Stimulated activated naive CD4-positive, alpha-beta T cell (primary cell): ENCODE measurements around the gene ESYT2.
A peak's percentile ranks its signal among the peaks of the same experiment; 100 is the strongest.

Experiments used
- DNase-seq, 6 experiments: peaks; one replicate each; lab custom pipeline; 2025; lab: John Stamatoyannopoulos, UW

The ESYT2 gene

DNA sequence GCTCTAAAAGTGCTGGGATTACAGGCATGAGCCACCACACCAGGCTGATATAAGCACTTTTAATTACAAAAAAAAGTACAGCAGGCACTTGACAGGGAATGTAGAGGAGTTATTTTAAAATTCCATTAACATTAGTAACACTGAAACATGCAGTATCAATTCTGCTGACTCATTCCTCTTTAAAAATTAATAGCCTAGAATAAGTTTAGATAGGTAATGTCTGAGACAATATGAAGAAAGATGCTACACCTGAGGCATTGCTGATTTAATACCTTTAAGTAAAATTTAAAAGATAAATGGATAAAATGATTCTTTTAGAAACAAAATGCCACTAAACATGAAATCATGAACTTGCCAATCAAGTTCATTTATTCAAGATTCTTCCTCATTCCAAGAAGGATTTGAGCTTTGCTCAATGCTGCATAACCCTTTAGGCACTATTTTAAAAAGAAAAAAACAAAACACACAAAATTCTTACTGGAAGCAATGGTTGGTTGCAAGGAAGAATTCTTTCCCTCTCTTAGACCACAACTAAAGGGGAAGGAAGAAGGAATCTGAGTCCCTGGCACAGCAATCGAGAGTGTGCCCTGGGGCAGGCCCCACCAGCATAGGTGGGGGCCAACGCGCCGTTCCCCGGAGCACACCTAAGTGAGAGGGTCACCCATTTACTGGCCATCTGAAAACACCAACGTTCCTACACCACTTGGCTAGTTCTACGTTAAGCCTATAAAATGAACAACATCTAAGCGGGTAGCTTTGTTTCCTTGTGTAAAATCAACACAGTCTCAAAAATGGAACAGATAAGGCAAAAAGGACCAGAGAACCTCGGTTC lies 26.6 kb downstream of the ESYT2 start:
- peak in 1 of 6 experiments; percentile 15 for DNase-seq

DNA sequence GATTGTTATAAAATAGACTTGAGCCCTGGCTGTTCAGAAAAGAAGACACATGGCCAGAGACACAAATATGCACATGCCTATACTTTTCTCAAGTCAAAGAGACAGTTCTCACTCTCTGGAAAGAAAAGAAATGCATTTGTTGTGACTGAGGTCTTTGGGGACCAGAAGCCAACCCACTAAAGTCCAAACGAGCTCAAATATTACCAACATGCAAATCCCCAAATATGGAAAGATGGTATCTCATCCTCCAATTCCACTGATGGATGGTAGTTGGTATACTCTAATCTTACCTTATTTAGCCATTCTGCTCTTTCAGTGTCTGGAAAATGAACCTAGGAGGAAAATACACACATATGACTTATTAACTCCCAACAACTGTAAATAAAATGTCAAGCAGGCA lies 30.6 kb downstream of the ESYT2 start:
- no peak for DNase-seq

DNA sequence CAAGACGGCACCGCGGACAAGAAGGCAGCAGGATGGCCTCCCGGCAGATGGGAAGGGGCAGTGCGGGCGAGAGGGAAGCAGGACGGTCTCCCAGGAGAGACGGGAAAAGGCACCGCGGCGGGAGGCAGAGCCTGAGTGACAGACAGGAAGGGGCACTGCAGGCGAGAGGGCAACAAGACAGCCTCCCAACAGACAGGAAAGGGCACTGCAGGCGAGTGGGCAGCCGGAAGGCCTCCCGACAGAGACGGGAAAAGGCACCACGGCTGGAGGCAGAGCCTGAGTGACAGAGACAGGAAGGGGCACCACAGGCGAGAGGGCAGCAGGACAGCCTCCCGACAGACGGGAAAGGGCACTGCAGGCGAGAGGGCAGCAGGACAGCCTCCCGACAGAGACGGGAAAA lies 32.6 kb downstream of the ESYT2 start:
- DNase-seq = no peak

DNA sequence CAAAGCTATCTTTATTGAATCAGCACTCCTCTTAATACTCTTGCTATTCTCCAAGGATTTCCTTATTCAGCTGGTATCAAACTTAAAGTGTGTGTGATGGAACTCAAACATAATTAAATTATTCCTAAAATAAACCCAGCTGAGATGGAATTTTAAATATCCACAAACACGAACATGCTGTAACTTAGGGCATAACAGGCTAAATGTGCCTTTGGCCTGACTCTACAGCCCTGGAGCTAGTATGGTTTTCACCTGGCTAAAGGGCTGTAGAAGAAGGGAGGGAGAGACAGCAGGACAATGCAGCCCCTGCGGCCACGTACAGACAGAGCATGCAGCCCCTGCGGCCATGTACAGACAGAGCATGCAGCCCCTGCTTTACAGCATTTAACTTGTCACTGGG lies 34.0 kb downstream of the ESYT2 start:
- DNase-seq = no peak

DNA sequence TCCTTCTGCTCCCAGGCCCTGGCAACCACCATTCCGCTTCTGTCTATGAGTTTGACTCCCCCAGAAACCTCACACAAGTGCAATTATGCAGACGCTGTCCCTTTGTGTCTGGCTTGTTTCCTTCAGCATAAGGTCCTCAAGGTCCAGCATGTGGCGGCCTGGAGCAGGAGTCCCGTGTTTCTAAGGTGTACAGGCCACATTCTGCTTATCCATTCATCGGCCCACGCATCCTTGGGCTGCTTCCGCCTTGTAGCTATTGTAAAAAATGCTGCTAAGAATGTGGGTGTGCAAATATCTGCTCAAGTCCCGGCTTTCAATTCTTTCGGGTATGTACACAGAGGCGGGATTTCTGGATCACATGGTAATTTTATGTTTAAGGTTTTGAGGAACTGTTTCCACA lies 38.2 kb downstream of the ESYT2 start:
- no peak for DNase-seq

DNA sequence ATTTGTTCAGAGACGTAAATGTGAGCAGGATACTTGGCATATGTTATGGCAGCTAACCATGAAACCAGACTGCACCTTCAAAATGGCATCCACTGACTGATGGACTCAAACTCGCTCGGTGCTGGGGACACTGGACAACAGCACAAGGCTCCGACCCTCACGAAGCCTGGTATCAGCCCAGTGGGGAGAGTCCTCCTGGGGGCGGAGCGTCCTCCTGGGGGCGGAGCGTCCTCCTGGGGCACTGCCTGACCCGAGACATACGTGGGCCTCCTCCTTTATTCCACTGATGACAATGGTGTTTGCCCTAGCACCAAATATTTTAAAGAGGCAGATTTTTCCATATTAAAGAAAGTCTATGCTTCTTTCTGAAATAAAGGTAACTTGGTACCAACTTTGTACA lies 39.5 kb downstream of the ESYT2 start:
- no peak for DNase-seq

DNA sequence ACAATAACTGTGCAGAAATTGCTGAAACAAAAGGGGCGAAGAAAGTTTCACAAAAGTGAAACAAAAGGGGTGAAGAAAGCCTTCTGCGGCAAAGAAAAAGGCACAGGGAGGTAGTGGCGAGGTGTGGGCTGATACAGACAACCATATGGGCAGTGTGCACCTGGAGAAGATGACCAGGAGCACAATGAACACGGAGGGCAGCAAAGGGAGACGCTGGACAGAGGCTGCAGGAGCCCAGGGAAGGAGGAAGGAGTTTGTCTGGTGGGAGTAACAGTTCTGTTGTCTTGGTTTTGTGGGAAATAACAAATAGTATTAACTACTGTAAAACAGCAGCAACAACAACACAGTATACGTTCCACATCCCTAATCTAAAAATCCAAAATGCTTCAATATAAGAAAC lies 42.4 kb downstream of the ESYT2 start:
- DNase-seq = no peak

DNA sequence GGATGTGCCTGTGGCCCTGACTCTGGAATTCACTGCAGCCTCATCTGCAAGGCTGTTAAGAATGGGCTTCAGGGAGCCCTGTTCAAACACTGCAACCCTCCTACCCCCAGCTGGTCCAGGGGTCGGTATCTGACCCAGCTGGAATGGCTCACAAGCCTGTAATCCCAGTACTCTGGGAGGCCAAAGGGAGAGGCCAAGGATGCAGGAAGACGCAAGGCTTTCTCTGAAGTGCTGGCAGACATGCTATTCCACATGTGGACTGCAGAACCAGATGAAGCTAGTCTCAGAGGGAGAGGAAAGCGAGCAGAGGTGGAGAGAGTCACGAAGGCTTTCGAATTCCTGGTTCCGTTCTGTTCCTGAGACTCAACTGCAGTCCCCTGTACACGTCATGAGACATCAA lies 45.0 kb downstream of the ESYT2 start:
- DNase-seq = no peak

DNA sequence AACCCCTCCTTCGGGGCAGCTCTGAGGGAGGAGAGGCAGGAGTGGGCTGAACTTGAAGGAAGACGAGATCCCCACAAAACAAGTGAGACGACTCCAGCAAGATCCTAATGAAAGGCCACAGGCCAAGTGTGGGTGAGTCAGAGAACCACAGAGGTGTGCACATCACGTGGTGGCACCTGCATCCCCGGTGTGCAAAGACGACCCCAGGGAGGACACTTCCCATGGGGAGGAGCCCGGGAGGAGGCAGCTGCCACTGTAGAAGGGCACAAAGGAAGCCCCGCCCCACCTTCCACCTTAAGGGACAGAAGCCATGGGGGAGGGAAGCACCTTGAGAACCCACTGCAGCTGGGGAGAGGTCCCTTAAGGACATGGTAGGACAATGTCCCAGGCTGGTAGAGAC lies 45.7 kb downstream of the ESYT2 start:
- no peak for DNase-seq

DNA sequence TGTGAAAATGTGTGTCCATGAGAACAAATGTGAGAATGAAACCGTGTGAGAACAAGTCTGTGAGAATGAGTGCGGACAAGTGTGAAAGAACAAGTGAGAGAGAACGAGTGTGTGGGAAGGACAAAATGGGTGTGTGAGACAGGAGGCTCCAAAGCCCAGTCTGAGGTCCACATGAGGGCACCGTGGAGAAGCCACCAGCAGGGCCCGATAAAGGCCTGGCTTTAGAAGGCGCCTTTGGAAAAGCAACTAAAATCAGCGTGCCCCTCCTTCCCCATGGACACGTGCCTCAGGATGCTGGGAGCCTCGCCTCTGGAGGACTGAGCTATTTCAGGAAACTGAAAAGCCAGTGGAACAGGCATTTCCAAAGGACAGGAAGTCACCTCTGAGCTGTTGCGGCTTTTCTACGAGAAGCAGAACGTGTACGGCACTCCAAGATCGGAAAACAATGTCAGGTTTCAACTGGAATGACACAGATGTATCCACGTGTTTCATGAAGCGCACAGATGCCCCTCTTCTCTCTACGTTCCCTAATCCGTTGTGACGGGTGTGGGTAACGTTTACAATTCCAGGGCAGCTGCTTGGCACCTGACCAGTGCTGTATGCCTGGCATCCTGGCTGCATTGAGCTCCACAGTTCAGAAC lies 46.4 kb downstream of the ESYT2 start:
- peak in 2 of 6 experiments; percentile 15 to 16 for DNase-seq

DNA sequence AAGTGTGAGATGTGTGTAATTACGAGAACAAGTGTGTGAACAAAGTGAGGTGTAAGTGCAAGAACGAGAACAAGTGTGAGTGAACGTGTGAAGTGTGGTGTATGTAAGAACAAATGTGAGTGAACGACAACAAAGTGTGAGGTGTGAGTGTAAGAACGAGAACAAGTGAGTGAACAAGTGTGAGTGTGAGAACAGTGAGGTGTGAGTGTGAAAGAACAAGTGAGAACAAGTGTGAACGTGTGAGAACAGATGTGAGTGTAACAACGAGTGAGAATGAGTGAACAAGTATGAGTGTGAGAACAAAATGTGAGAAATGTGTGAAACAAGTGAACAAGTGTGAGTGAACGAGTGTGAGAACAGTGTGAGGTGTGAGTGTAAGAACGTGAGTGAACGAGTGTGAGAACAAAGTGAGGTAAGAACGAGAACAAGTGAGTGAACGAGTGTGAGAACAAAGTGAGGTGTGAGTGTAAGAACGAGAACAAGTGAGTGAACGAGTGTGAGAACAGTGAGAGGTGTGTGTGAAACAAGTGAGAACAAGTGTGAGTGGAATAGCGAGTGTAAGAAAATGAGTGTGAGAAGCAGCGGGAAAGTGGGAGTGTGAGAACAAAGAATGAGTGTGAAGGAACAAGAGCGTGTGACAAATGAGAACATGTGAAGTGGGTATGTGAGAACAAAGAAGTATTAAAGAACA lies 47.2 kb downstream of the ESYT2 start:
- DNase-seq = no peak

DNA sequence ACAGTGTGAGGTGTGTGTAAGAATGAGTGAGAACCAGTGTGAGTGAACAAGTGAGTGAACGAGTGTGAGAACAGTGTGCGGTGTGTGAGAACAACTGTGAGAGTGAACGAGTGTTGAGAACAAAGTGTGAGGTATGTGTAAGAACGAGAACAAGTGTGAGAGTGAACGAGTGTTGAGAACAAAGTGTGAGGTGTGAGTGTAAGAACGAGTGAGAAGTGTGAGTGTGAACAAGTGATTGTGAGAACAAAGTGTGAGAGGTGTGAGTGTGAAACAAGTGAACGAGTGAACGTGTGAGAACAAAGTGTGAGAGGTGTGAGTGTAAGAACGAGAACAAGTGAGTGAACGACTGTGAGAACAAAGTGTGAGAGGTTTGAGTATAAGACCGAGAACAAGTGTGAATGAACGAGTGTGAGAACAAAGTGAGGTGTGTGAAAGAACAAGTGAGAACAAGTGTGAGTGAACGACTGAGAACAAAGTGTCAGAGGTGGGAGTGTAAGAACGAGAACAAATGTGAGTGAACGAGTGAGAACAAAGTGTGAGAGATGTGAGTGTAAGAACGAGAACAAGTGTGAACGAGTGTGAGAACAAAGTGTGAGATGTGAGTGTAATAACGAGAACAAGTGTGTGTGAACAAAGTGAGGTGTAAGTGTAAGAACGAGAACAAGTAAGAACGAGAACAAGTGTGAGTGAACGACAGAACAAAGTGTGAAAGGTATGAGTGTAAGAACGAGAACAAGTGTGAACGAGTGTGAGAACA lies 47.9 kb downstream of the ESYT2 start:
- DNase-seq = no peak

DNA sequence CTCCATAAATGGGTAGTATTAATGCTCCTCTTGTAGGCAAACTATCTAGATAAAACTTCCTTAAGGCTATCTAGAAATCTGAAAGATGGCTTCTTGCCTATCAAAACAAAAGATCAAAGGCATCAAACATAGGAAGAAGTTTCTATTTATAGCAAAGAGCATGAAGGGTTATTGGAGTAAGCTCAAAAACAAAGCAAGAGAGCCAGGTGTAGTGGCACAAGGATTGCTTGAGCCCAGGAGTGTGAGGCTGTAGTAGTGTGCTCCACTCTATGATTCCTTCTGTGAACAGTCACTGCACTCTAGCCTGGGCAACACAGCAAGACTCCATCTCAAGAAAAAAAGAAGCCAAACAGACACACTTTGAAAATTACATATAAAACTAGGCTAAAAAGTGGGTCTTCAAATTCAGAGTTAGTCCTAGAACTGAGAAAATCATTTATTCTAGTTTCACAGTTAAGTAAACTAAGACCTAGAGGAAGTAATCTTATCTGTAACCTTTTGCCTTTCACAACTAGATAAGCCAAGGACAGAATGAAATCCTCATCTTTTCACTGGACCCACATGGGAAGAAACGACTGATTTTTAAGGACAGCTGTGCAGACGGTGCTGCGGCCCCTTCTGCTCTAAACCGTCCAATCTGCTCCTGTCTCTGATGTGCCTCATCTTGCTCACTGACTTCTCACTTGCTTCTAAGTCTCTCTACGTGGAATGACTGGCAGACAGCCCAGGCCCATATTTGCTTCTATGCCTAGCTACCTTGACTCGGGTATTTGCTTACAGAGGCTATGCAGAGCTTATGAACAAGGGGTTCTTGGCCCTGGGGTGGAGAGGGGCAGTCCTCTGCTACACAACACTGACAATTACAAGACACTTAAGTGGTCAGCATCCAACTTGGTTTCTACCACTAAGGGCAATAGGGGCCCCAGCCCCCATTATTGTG lies 50.0 kb downstream of the ESYT2 start:
- DNase-seq = peak in 3 of 6 experiments; percentile 26 to 57 (median 53)

DNA sequence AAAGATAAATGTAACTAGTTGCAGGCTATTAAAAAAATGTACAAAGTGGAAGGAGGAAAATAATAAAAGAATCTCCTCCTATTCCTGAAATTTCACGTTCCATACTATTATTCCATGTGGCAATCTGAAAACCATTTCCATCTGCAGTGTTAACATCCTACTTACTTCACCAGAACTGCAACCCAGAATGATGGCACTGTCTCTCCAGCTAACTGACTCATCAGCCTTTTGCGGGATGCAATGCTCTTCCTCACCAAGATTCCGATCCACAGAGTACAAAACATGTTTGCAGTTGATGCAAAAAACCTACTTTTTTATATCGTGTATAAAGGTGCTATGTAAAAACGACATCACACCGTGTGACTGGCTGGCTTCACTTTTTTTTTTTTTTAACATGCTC lies 50.8 kb downstream of the ESYT2 start:
- DNase-seq = no peak

DNA sequence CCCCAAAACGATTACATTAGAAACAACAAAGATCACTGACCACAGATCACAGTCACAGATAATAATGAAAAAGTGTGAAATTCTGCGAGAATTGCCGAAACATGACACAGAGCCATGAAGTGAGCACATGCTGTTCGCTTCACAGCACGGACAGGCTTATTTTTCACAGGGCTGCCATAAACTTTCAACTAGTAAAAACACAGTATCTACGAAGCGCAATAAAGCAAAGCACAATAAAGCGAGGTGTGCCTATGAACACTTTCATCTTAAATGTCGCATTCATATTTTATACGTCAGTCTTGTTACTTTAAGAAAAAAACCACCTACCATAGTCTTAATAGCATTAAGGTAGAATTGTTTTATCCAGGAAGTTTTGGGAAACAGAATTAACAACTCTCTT lies 51.5 kb downstream of the ESYT2 start:
- peak in 2 of 6 experiments; percentile 35 to 36 for DNase-seq

DNA sequence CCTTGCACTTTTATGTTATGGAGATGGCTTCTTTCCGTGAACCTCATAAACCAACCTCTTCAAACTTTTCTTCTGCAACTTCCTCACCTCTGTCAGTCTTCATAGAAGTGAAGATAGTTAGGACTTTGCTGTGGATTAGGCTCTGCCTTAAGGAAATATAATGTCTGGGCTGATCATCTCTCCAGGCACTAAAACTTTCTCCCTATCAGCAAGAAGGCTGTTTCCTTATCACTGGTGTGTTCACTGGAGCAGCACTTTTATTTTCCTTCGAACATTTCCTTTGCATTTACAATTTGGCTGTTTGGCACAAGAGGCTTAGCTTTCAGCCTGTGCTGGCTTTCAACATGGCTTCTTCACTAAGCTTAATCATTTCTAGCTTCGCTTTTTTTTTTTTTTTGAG lies 52.8 kb downstream of the ESYT2 start:
- no peak for DNase-seq

DNA sequence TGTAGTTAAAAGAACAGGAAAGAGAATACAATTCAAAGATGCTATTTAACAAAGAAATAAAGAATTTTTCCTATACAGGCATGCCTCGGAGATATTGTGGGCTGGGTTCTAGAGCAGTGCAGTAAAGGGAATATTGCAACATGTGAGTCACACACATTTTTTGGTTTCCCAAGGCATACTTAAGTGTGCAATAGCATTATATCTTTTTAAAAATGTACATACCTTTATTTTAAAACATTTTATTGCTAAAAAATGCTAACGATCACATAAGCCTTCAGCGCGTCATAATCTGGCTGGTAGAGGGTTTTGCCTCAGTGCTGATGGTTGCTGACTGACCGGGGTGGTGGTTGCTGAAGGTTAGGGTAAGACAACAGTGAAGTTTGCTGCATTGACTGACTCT lies 54.4 kb downstream of the ESYT2 start:
- DNase-seq = no peak

DNA sequence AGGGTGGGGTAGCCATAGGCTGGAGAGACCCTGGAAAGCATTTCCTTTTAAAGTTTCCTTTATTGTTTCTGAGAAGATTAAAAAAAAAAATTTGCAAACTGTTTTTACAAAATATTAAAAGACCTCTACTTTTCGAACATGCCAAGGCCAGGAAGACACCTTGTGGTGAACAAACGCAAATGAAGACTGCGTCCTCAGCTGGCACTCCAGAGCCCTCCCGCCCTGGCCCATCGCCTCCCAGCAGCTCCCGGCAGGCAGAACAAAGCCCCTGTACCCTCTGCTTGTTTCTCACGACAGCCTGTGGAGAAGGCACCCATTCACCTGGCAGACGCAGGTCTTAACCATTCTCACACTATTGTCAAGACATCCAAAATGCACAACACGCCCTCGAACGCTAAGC lies 56.4 kb downstream of the ESYT2 start:
- no peak for DNase-seq

DNA sequence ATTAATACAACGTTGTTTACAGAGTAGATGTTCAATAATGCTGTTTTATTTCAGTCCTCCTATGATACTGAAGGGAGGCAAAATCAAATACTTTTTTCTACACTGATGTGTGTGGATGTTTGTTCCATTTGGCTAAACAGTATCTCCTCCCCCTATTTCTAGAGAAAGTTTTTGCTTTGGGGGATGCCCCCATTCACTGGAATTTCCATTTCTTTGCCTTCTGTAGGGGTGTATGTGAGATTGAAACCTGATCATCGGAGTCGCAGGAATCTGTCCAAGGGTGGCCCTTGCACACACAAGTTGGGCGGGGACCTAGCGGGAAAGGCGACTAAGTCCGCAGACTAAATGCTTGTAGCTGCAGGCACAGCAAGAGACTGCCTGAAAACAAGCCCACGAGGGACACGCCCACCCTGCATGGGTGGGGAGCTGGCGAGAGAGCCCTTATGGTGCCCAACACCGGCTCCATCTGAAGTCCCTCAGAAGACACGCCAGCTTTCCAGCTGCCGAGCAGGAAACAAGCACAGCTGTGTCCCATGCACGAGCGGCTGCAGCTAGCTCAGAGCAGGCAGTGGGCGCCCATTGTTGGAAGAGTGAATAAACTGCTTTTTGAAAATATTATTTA lies 58.0 kb downstream of the ESYT2 start:
- DNase-seq = no peak

DNA sequence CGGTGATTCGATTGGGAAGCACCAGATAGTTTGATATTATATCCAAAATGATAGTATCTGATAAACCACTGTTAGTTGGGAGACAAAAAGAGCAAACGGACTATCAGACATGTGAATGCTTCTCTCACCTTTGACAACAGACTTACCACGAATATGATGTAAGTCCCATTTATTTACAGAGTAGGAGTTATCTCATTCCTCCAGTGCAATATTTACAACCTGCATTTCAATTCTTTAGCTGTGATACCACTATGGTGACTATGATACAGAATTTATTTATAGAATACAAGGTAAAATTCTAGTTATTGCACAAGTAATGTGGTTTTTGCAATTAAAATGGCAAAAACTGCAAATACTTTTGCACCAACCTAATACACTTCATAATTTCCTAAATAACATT lies 61.6 kb downstream of the ESYT2 start:
- no peak for DNase-seq
